ENCODE results near the gene TMCO1.
A peak's percentile ranks its signal among the peaks of the same experiment; 100 is the strongest.
"Not testable (repeated sequence)": the region's sequence is repeated elsewhere in the genome, so short reads cannot be mapped to it uniquely, and the experiment has no call there.

TMCO1 gene

GRCh38 chr1:165793951-165794350 is 25.3 kb upstream of the TMCO1 start:
- no peak overlapping the region for H3K27ac ChIP-seq
- TF ChIP-seq CTCF (conservative IDR thresholded peaks at IDR 0.05) = no peak

GRCh38 chr1:165787741-165788140 is 19.1 kb upstream of the TMCO1 start:
- no peak for TF ChIP-seq CTCF (conservative IDR thresholded peaks at IDR 0.05)
- TF ChIP-seq ZFX (IDR thresholded peaks at IDR 0.05) = no peak
- H3K27ac ChIP-seq = no peak overlapping the region

GRCh38 chr1:165783519-165783918 is 14.9 kb upstream of the TMCO1 start:
- not testable (repeated sequence) for H3K27ac ChIP-seq
- 0 out of 2 replicates have a peak, but pooled peaks have one; percentile 1 for TF ChIP-seq CTCF (conservative IDR thresholded peaks at IDR 0.05)

GRCh38 chr1:165778197-165778596 is 9.5 kb upstream of the TMCO1 start:
- H3K27ac ChIP-seq = not testable (repeated sequence)

GRCh38 chr1:165773324-165773965 is 4.8 kb upstream of the TMCO1 start:
- TF ChIP-seq CTCF (conservative IDR thresholded peaks at IDR 0.05) (no peak), ZFX (IDR thresholded peaks at IDR 0.05) (no peak)
- no peak overlapping the region for H3K27ac ChIP-seq

GRCh38 chr1:165772739-165773138 is 4.1 kb upstream of the TMCO1 start:
- TF ChIP-seq CTCF (conservative IDR thresholded peaks at IDR 0.05) = no peak
- TF ChIP-seq ZFX (IDR thresholded peaks at IDR 0.05) = no peak
- no peak overlapping the region for H3K27ac ChIP-seq

- TF ChIP-seq CTCF (conservative IDR thresholded peaks at IDR 0.05) (no peak), ZFX (IDR thresholded peaks at IDR 0.05) (no peak)
- no peak overlapping the region for H3K27ac ChIP-seq
Measured at GRCh38 chr1:165764277-165764676, 4.4 kb downstream of the TMCO1 start.

- H3K27ac ChIP-seq = no peak overlapping the region
- no peak for TF ChIP-seq CTCF (conservative IDR thresholded peaks at IDR 0.05)
- TF ChIP-seq ZFX (IDR thresholded peaks at IDR 0.05) = no peak
Measured at GRCh38 chr1:165763442-165763841, 5.2 kb downstream of the TMCO1 start.

Data from C4-2B (cell line).